HEK293T (cell line): ENCODE data around the gene TMEM154.

ENCODE experiments used
- BHLHE40 ChIP-seq: fragments of 450-650 bp; IDR thresholded peaks from 2 replicates; pipeline ENCODE4 v1.6.1; 2016; ENCODE audit warnings: mild to moderate bottlenecking, moderate library complexity, borderline replicate concordance
- L3MBTL2 ChIP-seq: fragments of 450-650 bp; conservative IDR thresholded peaks from 2 replicates; pipeline ENCODE4 v1.6.1; 2016; ENCODE audit warnings: mild to moderate bottlenecking
- PKNOX1 ChIP-seq: fragments of 450-650 bp; IDR thresholded peaks from 2 replicates; pipeline ENCODE4 v1.6.1; 2016
- SP1 ChIP-seq: fragments of 450-650 bp; IDR thresholded peaks from 2 replicates; pipeline ENCODE4 v1.6.1; 2017
- ZNF384 ChIP-seq: fragments of 450-650 bp; IDR thresholded peaks from 2 replicates; pipeline ENCODE4 v1.6.1; 2016

GRCh38 chr4:152660526-152660925, 19.3 kb downstream of the TMEM154 start:
- TF ChIP-seq PKNOX1 = no peak
- TF ChIP-seq L3MBTL2 = no peak
- no peak for TF ChIP-seq BHLHE40
- no peak for TF ChIP-seq SP1
- TF ChIP-seq ZNF384 = no peak
